ENCODE data around the gene LRRC56. TPM values are rescaled to one million over a fixed set of nuclear protein-coding genes. Genes with fewer than 3 reads are reported as not detected.

LRRC56 gene
- total and polyA plus RNA-seq, 2 of the 13 experiments (the other 11 are each of a cell fraction or from before 2014, with no cell fraction given), result 0.11 to 0.29 TPM

- TF ChIP-seq ZNF251 (CRISPR knock-in tag; IDR thresholded peaks at IDR 0.05) (no peak), IRF2 (CRISPR knock-in tag; IDR thresholded peaks at IDR 0.05) (no peak), YY1 (IDR thresholded peaks at IDR 0.05; ENCODE audit: insufficient read depth, insufficient replicate concordance, low read depth, low read length) (no peak), ZNF101 (CRISPR knock-in tag; IDR thresholded peaks at IDR 0.05; ENCODE audit: borderline replicate concordance, low read depth) (no peak), GPN1 (CRISPR knock-in tag; IDR thresholded peaks at IDR 0.05; ENCODE audit: borderline replicate concordance) (no peak), KDM5A (IDR thresholded peaks at IDR 0.05; ENCODE audit: borderline replicate concordance, low read length) (no peak; the same call in 1 of the 2 replicates), GATAD2A (CRISPR knock-in tag; IDR thresholded peaks at IDR 0.05) (no peak), KDM3A (CRISPR knock-in tag; IDR thresholded peaks at IDR 0.05; ENCODE audit: low read depth) (no peak), NFE2L2 (IDR thresholded peaks at IDR 0.05; ENCODE audit: low read length) (no peak), EHMT2 (IDR thresholded peaks at IDR 0.05; ENCODE audit: borderline replicate concordance, low read depth, low read length) (no peak), GZF1 (CRISPR knock-in tag; IDR thresholded peaks at IDR 0.05) (peak; percentile 57; the same call in 1 of the 2 replicates), DZIP1 (CRISPR knock-in tag; IDR thresholded peaks at IDR 0.05) (no peak), PRDM10 (CRISPR knock-in tag; IDR thresholded peaks at IDR 0.05; ENCODE audit: low read depth) (peak; percentile 84; the same call in 1 of the 2 replicates), ZNF629 (CRISPR knock-in tag; conservative IDR thresholded peaks at IDR 0.05) (no peak), ZNF576 (CRISPR knock-in tag; IDR thresholded peaks at IDR 0.05) (no peak), ZNF773 (CRISPR knock-in tag; IDR thresholded peaks at IDR 0.05; ENCODE audit: borderline replicate concordance) (no peak), POLR2G (IDR thresholded peaks at IDR 0.05; ENCODE audit: low read depth, low read length) (peak; percentile 42), FOXO1 (CRISPR knock-in tag; IDR thresholded peaks at IDR 0.05) (no peak), ARNTL (CRISPR knock-in tag; IDR thresholded peaks at IDR 0.05) (no peak), ZUFSP (CRISPR knock-in tag; IDR thresholded peaks at IDR 0.05; ENCODE audit: borderline replicate concordance) (no peak), BATF2 (CRISPR knock-in tag; IDR thresholded peaks at IDR 0.05) (no peak)
Measured at GRCh38 chr11:569158-569885, 32.0 kb downstream of the LRRC56 start (continued).
